ENCODE measurements around the gene NAA60. TPM values are rescaled to one million over a fixed set of nuclear protein-coding genes. Genes with fewer than 3 reads are reported as not detected.

Gene NAA60
- 41.1 TPM for polyA plus RNA-seq (2012; ENCODE audit: insufficient read length, low read depth)

DNA sequence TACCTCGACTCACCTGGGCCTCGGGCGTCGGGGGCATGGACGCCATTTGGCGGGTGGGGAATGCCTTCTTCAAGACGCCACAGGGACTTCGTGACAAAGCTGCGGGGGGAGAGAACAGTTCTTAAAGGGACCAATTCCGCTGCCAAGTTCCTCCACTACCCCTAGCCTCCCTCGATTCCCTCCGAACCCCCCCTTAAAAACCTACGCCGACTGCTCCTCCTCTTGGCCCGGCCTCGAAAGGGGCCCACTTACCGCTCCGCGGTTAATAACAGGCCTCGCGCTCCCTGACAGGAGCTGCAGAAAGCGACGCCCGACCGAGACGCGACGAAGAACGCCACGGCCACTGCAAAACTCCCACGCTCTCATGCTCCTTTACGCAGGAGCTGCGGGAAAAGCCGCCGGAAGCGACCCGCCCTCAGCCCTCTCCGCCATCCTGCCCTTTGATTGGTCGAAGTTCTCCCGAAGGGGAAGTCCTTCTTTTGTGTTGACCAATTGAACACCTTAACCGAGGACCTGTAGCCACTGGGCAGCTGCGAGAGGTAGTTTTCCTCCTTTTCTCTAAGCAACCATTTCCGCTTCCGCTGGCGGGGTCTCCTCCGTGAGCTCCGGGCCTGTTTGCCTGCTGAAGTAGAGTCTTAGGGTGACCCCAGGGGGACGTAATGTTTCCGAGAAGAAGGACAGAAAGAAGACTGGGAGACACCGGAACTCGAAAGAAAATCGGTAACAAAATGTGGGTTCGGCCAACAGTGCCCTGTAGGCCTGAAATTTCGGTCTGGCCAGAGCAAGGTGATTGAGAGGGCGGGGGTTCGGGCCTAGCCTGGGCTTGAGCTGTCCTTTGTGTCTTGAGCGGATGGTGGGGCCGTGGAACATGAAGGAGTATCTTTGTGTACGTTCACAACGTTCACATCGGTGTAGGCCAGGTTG is at the start of gene NAA60, which contains the start of gene ZNF597:
NAA60 (plus strand) TSS at position 573 of the 924 bp plus-strand sequence. CDS start 32,548 bp downstream, outside the sequence.
ZNF597 (minus strand) TSS at position 397 of the 924 bp plus-strand sequence; CDS start at position 46, 351 bp downstream.
- TF ChIP-seq FOXP2 (optimal IDR thresholded peaks at IDR 0.05; ENCODE audit: borderline replicate concordance, extremely low read depth, extremely low read length, insufficient read depth) (no peak), POLR2AphosphoS5 (IDR thresholded peaks at IDR 0.05; ENCODE audit: low read depth, low read length) (0 out of 2 replicates have a peak, but pooled peaks have one; percentile 29)

DNA sequence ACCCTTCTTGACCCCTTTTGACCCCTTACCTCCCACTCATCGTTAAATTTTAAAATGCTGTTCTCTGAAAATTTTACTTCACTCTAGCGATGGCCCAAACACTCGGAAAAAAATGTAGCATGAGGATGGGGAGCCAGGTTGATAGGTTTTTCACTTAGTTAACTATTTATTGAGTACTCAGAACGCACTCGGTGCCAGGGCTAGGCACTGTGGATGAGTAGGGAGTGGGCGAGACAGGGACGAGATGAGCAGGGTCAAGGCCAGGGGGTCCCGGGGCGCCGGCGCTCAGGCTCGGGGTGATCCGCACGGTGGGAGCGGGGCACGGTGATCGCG is 43.1 kb upstream of the NAA60 start:
- TF ChIP-seq TAF1 (IDR thresholded peaks at IDR 0.05; ENCODE audit: borderline replicate concordance, insufficient read depth, low read length) (no peak), FOXP2 (optimal IDR thresholded peaks at IDR 0.05; ENCODE audit: borderline replicate concordance, extremely low read depth, extremely low read length, insufficient read depth) (no peak), POLR2AphosphoS5 (IDR thresholded peaks at IDR 0.05; ENCODE audit: low read depth, low read length) (no peak), SIN3A (IDR thresholded peaks at IDR 0.05; ENCODE audit: borderline replicate concordance, insufficient read depth, low read length) (no peak)
- TF ChIP-seq, protein P1, sequence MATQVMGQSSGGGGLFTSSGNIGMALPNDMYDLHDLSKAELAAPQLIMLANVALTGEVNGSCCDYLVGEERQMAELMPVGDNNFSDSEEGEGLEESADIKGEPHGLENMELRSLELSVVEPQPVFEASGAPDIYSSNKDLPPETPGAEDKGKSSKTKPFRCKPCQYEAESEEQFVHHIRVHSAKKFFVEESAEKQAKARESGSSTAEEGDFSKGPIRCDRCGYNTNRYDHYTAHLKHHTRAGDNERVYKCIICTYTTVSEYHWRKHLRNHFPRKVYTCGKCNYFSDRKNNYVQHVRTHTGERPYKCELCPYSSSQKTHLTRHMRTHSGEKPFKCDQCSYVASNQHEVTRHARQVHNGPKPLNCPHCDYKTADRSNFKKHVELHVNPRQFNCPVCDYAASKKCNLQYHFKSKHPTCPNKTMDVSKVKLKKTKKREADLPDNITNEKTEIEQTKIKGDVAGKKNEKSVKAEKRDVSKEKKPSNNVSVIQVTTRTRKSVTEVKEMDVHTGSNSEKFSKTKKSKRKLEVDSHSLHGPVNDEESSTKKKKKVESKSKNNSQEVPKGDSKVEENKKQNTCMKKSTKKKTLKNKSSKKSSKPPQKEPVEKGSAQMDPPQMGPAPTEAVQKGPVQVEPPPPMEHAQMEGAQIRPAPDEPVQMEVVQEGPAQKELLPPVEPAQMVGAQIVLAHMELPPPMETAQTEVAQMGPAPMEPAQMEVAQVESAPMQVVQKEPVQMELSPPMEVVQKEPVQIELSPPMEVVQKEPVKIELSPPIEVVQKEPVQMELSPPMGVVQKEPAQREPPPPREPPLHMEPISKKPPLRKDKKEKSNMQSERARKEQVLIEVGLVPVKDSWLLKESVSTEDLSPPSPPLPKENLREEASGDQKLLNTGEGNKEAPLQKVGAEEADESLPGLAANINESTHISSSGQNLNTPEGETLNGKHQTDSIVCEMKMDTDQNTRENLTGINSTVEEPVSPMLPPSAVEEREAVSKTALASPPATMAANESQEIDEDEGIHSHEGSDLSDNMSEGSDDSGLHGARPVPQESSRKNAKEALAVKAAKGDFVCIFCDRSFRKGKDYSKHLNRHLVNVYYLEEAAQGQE (IDR thresholded peaks at IDR 0.05; ENCODE audit: insufficient read depth in 1 of 2, low read depth in 2 of 2, low read length in 2 of 2): no peak

DNA sequence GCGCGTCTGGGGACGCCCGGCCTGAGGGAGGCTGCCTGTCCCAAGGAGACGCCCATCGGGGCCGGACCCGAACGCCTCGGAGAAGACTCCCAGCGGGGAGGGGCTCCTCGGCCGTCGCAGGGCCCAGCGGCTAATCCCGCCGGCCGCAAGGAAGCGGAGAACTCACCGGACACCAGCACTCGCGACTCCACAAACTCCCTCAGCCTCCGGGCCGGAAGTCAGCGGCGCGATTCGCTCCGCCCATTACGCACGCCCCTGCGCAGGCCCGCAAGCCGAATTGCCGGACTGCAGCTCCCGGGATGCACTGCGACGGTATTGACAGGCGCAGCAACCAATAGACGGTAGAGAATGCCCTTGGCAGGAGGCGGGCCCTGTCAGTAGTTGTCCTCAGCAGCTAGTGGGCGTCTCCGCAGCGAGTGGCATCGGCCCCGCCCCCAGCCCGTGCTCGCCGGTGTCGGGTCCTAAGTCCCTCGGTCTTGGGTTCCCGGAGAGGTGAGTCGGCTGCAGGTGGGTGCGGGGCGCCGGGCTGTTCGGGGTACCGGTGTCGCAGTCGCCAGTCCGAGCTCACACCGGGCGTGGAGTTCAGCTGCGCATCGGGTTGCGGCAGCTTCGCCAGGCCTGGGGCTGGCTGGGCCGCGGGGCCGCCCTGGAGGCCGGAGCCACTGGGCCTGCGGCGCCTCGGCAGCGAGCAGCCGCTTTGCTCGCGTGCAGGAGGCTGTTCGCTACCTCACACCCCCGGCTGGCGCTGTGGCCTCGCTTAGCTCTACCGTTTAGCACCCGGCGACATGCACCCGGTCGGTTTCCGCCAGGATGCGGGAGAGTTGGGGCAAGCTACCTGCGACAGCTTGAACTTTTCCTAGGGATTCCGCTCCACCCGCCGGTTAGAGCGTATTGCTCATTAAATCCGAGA is 42.4 kb upstream of the NAA60 start, which contains the start of the genes ZNF174 and ZSCAN32:
ZNF174 (plus strand) TSS at position 437 of the 910 bp plus-strand sequence. CDS start 790 bp downstream, outside the sequence.
ZSCAN32 (minus strand) TSS at position 226 of the 910 bp plus-strand sequence. CDS start 3,447 bp downstream, outside the sequence.
- TF ChIP-seq TAF1 (IDR thresholded peaks at IDR 0.05; ENCODE audit: borderline replicate concordance, insufficient read depth, low read length) (peak; percentile 94; the same call in 1 of the 2 replicates), SIN3A (IDR thresholded peaks at IDR 0.05; ENCODE audit: borderline replicate concordance, insufficient read depth, low read length) (peak; percentile 45; the same call in 1 of the 2 replicates), POLR2AphosphoS5 (IDR thresholded peaks at IDR 0.05; ENCODE audit: low read depth, low read length) (peak; percentile 90), FOXP2 (optimal IDR thresholded peaks at IDR 0.05; ENCODE audit: borderline replicate concordance, extremely low read depth, extremely low read length, insufficient read depth) (peak; percentile 47)
- TF ChIP-seq, protein P1 (IDR thresholded peaks at IDR 0.05; ENCODE audit: insufficient read depth in 1 of 2, low read depth in 2 of 2, low read length in 2 of 2): 0 out of 4 replicates have a peak, but pooled peaks of 1 of the 2 experiments have one; percentile 6

DNA sequence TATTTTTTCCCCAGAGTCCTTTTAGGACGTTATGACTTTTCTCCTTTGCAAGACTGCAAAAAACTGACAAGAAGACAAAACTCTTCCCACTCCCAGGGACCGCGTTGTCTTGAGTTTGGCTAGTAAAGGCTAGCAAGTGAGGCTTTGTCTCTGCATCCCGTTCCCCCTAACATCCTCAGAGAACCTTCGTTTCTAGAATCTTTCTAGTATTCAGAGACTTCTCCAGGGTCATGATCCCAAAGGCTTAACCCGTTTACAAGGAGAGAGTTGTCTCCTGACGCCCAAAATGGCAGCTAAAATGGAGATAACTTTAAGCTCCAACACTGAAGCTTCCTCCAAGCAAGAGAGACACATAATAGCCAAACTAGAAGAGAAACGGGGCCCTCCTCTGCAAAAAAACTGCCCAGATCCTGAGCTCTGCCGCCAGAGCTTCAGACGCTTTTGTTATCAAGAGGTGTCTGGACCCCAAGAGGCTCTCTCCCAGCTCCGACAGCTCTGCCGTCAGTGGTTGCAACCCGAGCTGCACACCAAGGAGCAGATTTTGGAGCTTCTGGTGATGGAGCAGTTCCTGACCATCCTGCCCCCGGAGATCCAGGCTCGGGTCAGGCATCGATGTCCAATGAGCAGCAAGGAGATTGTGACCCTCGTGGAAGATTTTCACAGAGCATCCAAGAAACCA is 41.6 kb upstream of the NAA60 start:
- TF ChIP-seq POLR2AphosphoS5 (IDR thresholded peaks at IDR 0.05; ENCODE audit: low read depth, low read length) (no peak), SIN3A (IDR thresholded peaks at IDR 0.05; ENCODE audit: borderline replicate concordance, insufficient read depth, low read length) (no peak), FOXP2 (optimal IDR thresholded peaks at IDR 0.05; ENCODE audit: borderline replicate concordance, extremely low read depth, extremely low read length, insufficient read depth) (no peak), TAF1 (IDR thresholded peaks at IDR 0.05; ENCODE audit: borderline replicate concordance, insufficient read depth, low read length) (no peak)
- TF ChIP-seq, protein P1 (IDR thresholded peaks at IDR 0.05; ENCODE audit: insufficient read depth in 1 of 2, low read depth in 2 of 2, low read length in 2 of 2): no peak

Measured in PFSK-1 (cell line).